ENCODE measurements around the gene CLIP4. TPM values are rescaled to one million over a fixed set of nuclear protein-coding genes. Genes with fewer than 3 reads are reported as not detected.

Gene CLIP4
- total and polyA plus RNA-seq, 2 of the 4 experiments (the other 2 are of a cell fraction), result 29.7 to 66.3 TPM

DNA sequence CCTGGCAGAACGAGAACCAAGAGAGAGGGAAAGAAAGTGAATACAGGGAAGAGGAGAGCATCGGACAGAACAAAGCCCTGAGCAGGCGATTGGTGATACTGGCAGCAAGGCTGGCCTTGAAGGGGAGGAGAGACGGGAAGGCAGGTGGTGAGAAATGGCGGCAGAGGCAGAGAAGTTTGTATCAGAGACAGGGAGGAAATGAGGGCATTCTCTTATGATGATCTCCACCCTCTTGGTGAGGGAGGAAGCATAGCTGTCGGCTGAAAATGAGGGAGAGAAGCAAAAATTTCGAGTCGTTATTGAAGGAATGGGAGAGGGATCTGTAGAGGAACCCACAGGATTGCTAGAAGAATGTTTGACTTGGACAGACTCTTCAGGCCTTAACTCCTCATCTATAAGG, 80.6 kb downstream of the CLIP4 start:
- Histone ChIP-seq H4K5ac (ENCODE audit: low read depth, low read length) (no peak overlapping the region), H3K23ac (ENCODE audit: low read depth, low read length) (no peak overlapping the region), H3K9ac (ENCODE audit: low read depth, low read length) (no peak overlapping the region), H2AFZ (replicated peaks; ENCODE audit: low read length, poor library complexity) (no peak overlapping the region), H4K91ac (ENCODE audit: insufficient read depth, low read depth, low read length) (no peak overlapping the region), H3K79me1 (ENCODE audit: low read depth in 1 of 2, low read length in 2 of 2) (no peaks in the 10 kb centered on the region), H3K4me2 (ENCODE audit: low read depth, low read length) (no peak overlapping the region), H2BK120ac (ENCODE audit: low read depth, low read length) (no peak overlapping the region), H3K27me3 (ENCODE audit: control insufficient read depth, insufficient read depth, low read length) (no peaks in the 10 kb centered on the region), H2AK9ac (replicated peaks; ENCODE audit: low read depth, low read length, poor library complexity) (no peak overlapping the region), H3K36me3 (ENCODE audit: control insufficient read depth, insufficient read depth, low read length) (no peaks in the 10 kb centered on the region; the same call in 1 of the 2 replicates), H2AK5ac (ENCODE audit: low read depth, low read length) (0 out of 2 replicates have a peak overlapping the region, but pooled peaks have one; percentile 24), H2BK20ac (ENCODE audit: low read depth, low read length) (no peak overlapping the region), H3K18ac (ENCODE audit: low read depth, low read length) (no peak overlapping the region), H3K9me3 (ENCODE audit: control insufficient read depth, insufficient read depth, low read length) (no peaks in the 10 kb centered on the region), H3K4me1 (ENCODE audit: control insufficient read depth, insufficient read depth, low read length) (no peaks in the 10 kb centered on the region), H3K9me1 (ENCODE audit: insufficient read depth, low read length) (no peaks in the 10 kb centered on the region), H2BK5ac (ENCODE audit: low read depth, low read length, poor library complexity, severe bottlenecking) (no peak overlapping the region), H2BK15ac (ENCODE audit: low read depth, low read length) (no peak overlapping the region), H3K56ac (ENCODE audit: extremely low read depth, insufficient read depth, low read length) (no peak overlapping the region), H4K8ac (ENCODE audit: low read depth in 2 of 2, low read length in 2 of 2) (no peak overlapping the region), H3K4ac (ENCODE audit: low read depth, low read length) (no peak overlapping the region), H3K27ac (ENCODE audit: insufficient read depth, low read length) (no peak overlapping the region), H4K20me1 (ENCODE audit: insufficient read depth, low read length) (no peaks in the 10 kb centered on the region), H3K14ac (replicated peaks; ENCODE audit: low read depth, low read length) (no peak overlapping the region), H3K4me3 (ENCODE audit: insufficient read depth, low read depth, low read length) (no peak overlapping the region)
- no peak for ATAC-seq (ENCODE audit: low read depth)
- ChIA-PET POLR2A (ENCODE audit: unreplicated experiment) (no interaction called here), CTCF (no interaction called here)
- intact Hi-C loops (cut with micrococcal nuclease), result loop anchor here (1.0 to 5.0 kb wide), 2 partner anchors 237 to 373 kb away; no protein-coding TSS in a partner anchor
- dilution Hi-C loops (cut with HindIII; ENCODE audit: low sequenced_read_pairs, unreplicated experiment), result no loop called here
- no peak for DNase-seq
- TF ChIP-seq RCOR1 (IDR thresholded peaks at IDR 0.05; ENCODE audit: insufficient replicate concordance, low read length) (no peak), POLR2A (IDR thresholded peaks at IDR 0.05; ENCODE audit: low read depth, low read length) (no peak), MXI1 (IDR thresholded peaks at IDR 0.05; ENCODE audit: borderline replicate concordance, low read depth, low read length) (no peak), BHLHE40 (IDR thresholded peaks at IDR 0.05; ENCODE audit: low read depth, low read length) (no peak), MAZ (IDR thresholded peaks at IDR 0.05; ENCODE audit: borderline replicate concordance, low read depth, low read length) (no peak), CEBPB (IDR thresholded peaks at IDR 0.05; ENCODE audit: low read depth, low read length) (no peak), SMC3 (IDR thresholded peaks at IDR 0.05; ENCODE audit: low read depth, low read length) (no peak), MAFK (IDR thresholded peaks at IDR 0.05; ENCODE audit: low read depth, low read length) (no peak), CHD1 (IDR thresholded peaks at IDR 0.05; ENCODE audit: low read depth, low read length) (no peak), RAD21 (IDR thresholded peaks at IDR 0.05; ENCODE audit: low read length) (no peak), CTCF (conservative IDR thresholded peaks at IDR 0.05; ENCODE audit: low read depth, low read length) (no peak), ELK1 (IDR thresholded peaks at IDR 0.05; ENCODE audit: borderline replicate concordance, low read depth, low read length) (no peak), NFE2L2 (IDR thresholded peaks at IDR 0.05; ENCODE audit: low read depth, low read length) (no peak), RFX5 (IDR thresholded peaks at IDR 0.05; ENCODE audit: low read depth, low read length) (no peak)
- TF ChIP-seq, protein P1, sequence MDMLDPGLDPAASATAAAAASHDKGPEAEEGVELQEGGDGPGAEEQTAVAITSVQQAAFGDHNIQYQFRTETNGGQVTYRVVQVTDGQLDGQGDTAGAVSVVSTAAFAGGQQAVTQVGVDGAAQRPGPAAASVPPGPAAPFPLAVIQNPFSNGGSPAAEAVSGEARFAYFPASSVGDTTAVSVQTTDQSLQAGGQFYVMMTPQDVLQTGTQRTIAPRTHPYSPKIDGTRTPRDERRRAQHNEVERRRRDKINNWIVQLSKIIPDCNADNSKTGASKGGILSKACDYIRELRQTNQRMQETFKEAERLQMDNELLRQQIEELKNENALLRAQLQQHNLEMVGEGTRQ (IDR thresholded peaks at IDR 0.05; ENCODE audit: low read depth, low read length), result no peak
- in situ Hi-C loops (cut with MboI; ENCODE audit: low sequenced_read_pairs), result no loop called here
- 90% methylated on average over 5 of the region's 8 CpGs; no CpG with 5 or more reads in 1 of the 2 experiments for WGBS, 2 experiments (ENCODE audit: extremely low coverage in 2 of 2, insufficient read length in 1 of 2)
- no TSS peak for BruUV-seq (replicated peaks)
